Esophagus (tissue), 2 donors: ENCODE data around the gene TRMT61A. TPM values are rescaled to one million over a fixed set of nuclear protein-coding genes. Genes with fewer than 3 reads are reported as not detected.

Source experiments
- H3K27ac ChIP-seq, 2 donors: one replicate each; pipeline ENCODE4 v1.5.1; 2013; ENCODE audit warnings: low read depth in 2 of 2, mild to moderate bottlenecking in 2 of 2, inconsistent platforms in 1 of 2, low read length in 1 of 2, moderate library complexity in 1 of 2
- H3K27me3 ChIP-seq, 2 donors: one replicate each; pipeline ENCODE4 v1.6.1; 2013; ENCODE audit warnings: low read length in 2 of 2, control low read depth in 1 of 2, mild to moderate bottlenecking in 1 of 2; ENCODE audit not compliant: insufficient read depth in 2 of 2, control insufficient read depth in 1 of 2
- H3K36me3 ChIP-seq, 2 donors: one replicate each; pipeline ENCODE4 v1.6.1; 2013; ENCODE audit warnings: low read length in 1 of 2; ENCODE audit not compliant: control insufficient read depth in 2 of 2, insufficient read depth in 2 of 2
- H3K4me1 ChIP-seq, 2 donors: one replicate each; pipeline ENCODE4 v1.6.1; 2013; ENCODE audit warnings: low read length in 1 of 2; ENCODE audit not compliant: control insufficient read depth in 2 of 2, insufficient read depth in 2 of 2
- H3K4me3 ChIP-seq, 2 donors: one replicate each; pipeline ENCODE4 v1.5.1; 2013; ENCODE audit warnings: low read length in 2 of 2, mild to moderate bottlenecking in 2 of 2, low read depth in 1 of 2, moderate library complexity in 1 of 2
- H3K9me3 ChIP-seq, 2 donors: one replicate each; pipeline ENCODE4 v1.6.1; 2013; ENCODE audit warnings: mild to moderate bottlenecking in 2 of 2, low read depth in 1 of 2, low read length in 1 of 2, moderate library complexity in 1 of 2; ENCODE audit not compliant: control insufficient read depth in 2 of 2, insufficient read depth in 1 of 2
- WGBS, 2 donors: extraction: QIAGEN DNeasy Blood & Tissue Kit; methylation state at CpG; one replicate each; pipeline ENCODE4 v1.1.7; 2013; 5-methylcytosine and 5-hydroxymethylcytosine counted together
- polyA plus RNA-seq, 2 donors: library from polyadenylated mRNA; stranded (reverse); fragments of 200-250 nt; gene quantifications; one replicate each; pipeline ENCODE4 v1.2.3, GENCODE V29; 2013
- donor health status: healthy with polysubstance abuse.
- donor health status: Bipolar disorder and iron deficiency.

The TRMT61A gene
- polyA plus RNA-seq, 2 donors: 11.0 to 11.5 TPM

DNA sequence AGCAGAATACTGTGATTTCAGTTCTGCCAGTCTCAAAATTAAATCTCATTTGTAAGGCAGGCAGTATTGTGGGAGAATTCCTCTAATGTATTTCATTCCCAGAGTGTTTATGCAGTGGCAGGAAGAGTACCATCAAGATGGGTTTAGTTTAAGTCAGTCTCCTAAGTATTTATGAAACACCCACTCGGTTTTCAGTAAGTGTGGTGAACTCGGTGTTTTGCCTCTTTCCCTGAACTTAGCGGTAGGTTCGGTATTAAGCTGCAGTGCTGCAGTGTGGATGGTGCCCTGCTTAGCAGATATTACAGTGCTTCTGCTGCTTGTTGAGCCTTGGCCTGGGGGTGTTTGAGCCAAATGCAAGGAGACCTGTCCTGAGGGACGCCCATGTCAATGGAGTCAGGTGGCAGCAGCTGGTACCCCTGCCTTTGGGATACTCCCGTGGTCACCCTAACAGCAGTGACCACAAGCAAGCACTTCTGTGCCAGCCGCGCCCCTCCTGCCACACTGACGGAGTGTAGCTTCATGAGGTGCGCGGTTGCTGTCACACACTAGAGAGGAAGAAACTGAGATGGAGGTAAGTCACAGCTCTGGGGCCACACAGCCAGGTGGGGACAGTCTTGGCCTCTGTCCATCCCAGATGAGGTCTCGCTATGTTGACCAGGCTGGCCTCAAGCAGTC is 49.5 kb downstream of the TRMT61A start:
- peaks cover 2 to 19% of the 10 kb centered on the region in 2 donors for H3K4me1 ChIP-seq
- H3K9me3 ChIP-seq: no peaks in the 10 kb centered on the region
- no peaks in the 10 kb centered on the region for H3K27me3 ChIP-seq
- H3K36me3 ChIP-seq: peaks cover 0 to 20% of the 10 kb centered on the region in 2 donors
- no peak overlapping the region for H3K27ac ChIP-seq
- 89 to 90% methylated on average over 12 of the region's 12 CpGs for WGBS, 2 donors
- H3K4me3 ChIP-seq: no peak overlapping the region

DNA sequence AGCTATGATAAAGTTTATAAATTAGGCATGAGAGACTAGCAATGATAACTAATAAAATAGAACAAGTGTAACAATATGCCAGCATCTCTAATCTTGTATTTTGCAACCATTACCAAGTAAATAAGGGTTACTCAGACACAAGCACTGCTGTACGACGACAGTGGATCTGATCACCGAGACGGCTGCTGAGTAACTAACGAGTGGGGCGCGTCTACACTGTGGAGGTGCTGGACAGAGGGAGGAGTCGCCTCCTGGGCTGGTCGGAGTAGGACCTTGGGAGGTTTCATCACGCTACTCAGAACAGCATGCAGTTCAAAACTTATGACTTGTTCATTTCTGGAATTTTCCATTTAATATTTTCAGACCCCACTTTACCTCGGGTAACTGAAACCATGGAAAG is 52.2 kb downstream of the TRMT61A start:
- no peaks in the 10 kb centered on the region for H3K27me3 ChIP-seq
- no peak overlapping the region for H3K4me3 ChIP-seq
- peaks cover 0 to 12% of the 10 kb centered on the region in 2 donors for H3K4me1 ChIP-seq
- H3K36me3 ChIP-seq: peaks cover 0 to 14% of the 10 kb centered on the region in 2 donors
- peak overlapping the region in 1 of 2 donors; percentile 47 for H3K27ac ChIP-seq
- H3K9me3 ChIP-seq: no peaks in the 10 kb centered on the region
- WGBS, 2 donors: 85 to 91% methylated on average over 11 of the region's 11 CpGs

DNA sequence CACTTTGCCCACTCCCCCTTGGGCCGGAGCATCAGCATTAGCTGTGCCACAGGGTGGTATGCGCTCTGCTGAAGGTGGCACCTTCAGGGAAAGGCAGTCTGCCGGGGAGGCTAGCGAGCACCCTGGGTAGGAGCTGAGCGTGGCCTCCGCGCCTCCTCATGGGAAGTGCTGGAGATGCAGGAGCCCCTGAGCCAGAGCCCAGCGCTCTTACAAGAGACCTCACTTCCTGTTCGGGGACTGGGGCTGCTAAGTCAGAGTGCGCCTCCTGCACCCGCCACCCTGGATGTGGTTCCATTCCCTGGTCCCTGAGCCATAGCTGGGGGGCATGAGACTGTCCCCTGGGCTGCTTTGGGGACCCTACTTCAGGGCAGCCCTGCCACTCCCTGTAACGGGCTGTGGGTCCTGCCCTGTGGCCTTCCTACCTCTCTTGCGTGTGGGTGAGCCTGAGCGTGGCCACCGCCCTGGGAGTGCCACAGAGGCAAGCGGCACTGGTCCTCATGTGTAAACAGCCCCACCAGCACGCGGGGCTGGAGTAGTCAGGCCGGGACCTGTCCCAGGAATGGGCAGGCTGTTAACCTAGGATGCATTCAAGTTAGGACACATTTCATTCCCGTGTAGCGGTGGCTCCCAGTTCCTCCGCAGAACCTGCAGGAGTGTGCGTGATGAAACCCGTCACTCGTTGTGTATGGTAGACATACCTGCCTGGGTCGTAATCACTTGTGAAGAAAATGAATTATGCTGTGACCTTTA is 53.1 kb downstream of the TRMT61A start:
- no peaks in the 10 kb centered on the region for H3K27me3 ChIP-seq
- H3K27ac ChIP-seq: peak overlapping the region; percentile 67 to 77
- H3K9me3 ChIP-seq: no peaks in the 10 kb centered on the region
- 65 to 71% methylated on average over 26 of the region's 26 CpGs for WGBS, 2 donors
- no peak overlapping the region for H3K4me3 ChIP-seq
- H3K36me3 ChIP-seq: peaks cover 0 to 14% of the 10 kb centered on the region in 2 donors
- H3K4me1 ChIP-seq: peaks cover 0 to 10% of the 10 kb centered on the region in 2 donors

DNA sequence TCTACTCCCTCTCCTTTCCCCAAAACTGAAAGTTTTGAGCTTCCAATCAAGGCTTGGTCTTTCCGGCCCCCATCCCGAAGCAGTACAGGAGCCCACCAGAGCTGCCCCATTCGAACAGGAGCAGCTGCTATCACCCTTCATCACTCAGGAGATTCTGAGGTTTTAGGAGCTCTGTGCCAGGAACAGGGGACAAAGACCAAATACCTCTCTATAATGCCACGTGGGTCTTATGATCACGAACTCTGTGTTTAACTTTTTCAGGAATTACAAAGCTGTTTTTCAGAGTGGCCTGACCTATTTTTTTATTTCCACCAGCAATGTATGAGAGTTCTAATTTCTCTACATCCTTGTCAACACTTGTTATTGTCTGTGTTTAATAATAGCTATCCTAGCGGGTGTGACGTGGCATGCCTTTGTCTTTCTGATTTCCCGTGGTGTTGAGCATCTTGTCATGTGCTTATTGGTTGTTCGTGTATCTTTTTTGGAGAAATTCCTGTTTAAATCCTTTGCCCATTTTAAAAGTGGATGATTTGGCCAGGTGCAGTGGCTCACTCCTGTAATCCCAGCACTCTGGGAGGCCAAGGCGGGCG is 55.4 kb downstream of the TRMT61A start:
- no peak overlapping the region for H3K4me3 ChIP-seq
- no peaks in the 10 kb centered on the region for H3K27me3 ChIP-seq
- 86 to 88% methylated on average over 11 of the region's 11 CpGs for WGBS, 2 donors
- H3K36me3 ChIP-seq: peaks cover 0 to 12% of the 10 kb centered on the region in 2 donors
- no peak overlapping the region for H3K27ac ChIP-seq
- peaks cover 0 to 8% of the 10 kb centered on the region in 2 donors for H3K4me1 ChIP-seq
- H3K9me3 ChIP-seq: no peaks in the 10 kb centered on the region

Other genes with a start within 250 kb of the TRMT61A start
- gene EIF5, start 195.0 kb upstream of the TRMT61A start, polyA plus RNA-seq: 100 to 1,000 TPM in 1 of 2 donors, 10 to 100 TPM in 1; 62.6 to 125 TPM
- 10 to 100 TPM; 45.5 to 65.4 TPM for gene MARK3, start 143.8 kb upstream of the TRMT61A start, polyA plus RNA-seq
- 100 to 1,000 TPM; 117 to 134 TPM for gene CKB, start 6.4 kb upstream of the TRMT61A start, polyA plus RNA-seq
- gene BAG5, start 33.5 kb downstream of the TRMT61A start, polyA plus RNA-seq: 10 to 100 TPM in 1 of 2 donors, 1 to 10 TPM in 1; 7.1 to 12.7 TPM
- gene COA8, start 33.8 kb downstream of the TRMT61A start, polyA plus RNA-seq: 10 to 100 TPM; 35.1 to 39.3 TPM
- 100 to 1,000 TPM in 1 of 2 donors, 10 to 100 TPM in 1; 69.8 to 102 TPM for gene KLC1, start 100.0 kb downstream of the TRMT61A start, polyA plus RNA-seq
- 10 to 100 TPM in 1 of 2 donors, 1 to 10 TPM in 1; 7.7 to 17.6 TPM for gene XRCC3, start 186.3 kb downstream of the TRMT61A start, polyA plus RNA-seq
- 10 to 100 TPM; 56.5 to 73.5 TPM for gene ZFYVE21, start 186.6 kb downstream of the TRMT61A start, polyA plus RNA-seq